MM.1S (cell line): Measurements from ENCODE around the gene ZNF699.
"Not testable (repeated sequence)": the region's sequence is repeated elsewhere in the genome, so short reads cannot be mapped to it uniquely, and the experiment has no call there.

ENCODE experiments used
- EZH2 ChIP-seq: fragments of 300-600 bp; sonication (generic); optimal IDR thresholded peaks from 2 replicates; pipeline ENCODE3; 2017; ENCODE audit warnings: low read depth, mild to moderate bottlenecking, antibody characterized with exemption, low read length, mixed read lengths
- TF ChIP-seq, protein P1 (sequence below): fragments of 300-600 bp; sonication (generic); IDR thresholded peaks from 2 replicates; pipeline ENCODE4 v1.5.1; 2016; ENCODE audit warnings: antibody characterized with exemption, low read length, mixed read lengths

GRCh38 chr19:9322201-9322600, 12.6 kb upstream of the ZNF699 start:
- TF ChIP-seq, protein P1, sequence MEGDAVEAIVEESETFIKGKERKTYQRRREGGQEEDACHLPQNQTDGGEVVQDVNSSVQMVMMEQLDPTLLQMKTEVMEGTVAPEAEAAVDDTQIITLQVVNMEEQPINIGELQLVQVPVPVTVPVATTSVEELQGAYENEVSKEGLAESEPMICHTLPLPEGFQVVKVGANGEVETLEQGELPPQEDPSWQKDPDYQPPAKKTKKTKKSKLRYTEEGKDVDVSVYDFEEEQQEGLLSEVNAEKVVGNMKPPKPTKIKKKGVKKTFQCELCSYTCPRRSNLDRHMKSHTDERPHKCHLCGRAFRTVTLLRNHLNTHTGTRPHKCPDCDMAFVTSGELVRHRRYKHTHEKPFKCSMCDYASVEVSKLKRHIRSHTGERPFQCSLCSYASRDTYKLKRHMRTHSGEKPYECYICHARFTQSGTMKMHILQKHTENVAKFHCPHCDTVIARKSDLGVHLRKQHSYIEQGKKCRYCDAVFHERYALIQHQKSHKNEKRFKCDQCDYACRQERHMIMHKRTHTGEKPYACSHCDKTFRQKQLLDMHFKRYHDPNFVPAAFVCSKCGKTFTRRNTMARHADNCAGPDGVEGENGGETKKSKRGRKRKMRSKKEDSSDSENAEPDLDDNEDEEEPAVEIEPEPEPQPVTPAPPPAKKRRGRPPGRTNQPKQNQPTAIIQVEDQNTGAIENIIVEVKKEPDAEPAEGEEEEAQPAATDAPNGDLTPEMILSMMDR = not testable (repeated sequence)
- TF ChIP-seq EZH2 = not testable (repeated sequence)
